CD4-positive, alpha-beta T cell treated with Interleukin-17A for 1 hour (primary cell): ENCODE data around the gene RTP5.
A peak's percentile ranks its signal among the peaks of the same experiment; 100 is the strongest.

Experiments
- DNase-seq: peaks from one replicate; pipeline ENCODE4 v3.0.0-alpha.2; 2020

The RTP5 gene

DNA sequence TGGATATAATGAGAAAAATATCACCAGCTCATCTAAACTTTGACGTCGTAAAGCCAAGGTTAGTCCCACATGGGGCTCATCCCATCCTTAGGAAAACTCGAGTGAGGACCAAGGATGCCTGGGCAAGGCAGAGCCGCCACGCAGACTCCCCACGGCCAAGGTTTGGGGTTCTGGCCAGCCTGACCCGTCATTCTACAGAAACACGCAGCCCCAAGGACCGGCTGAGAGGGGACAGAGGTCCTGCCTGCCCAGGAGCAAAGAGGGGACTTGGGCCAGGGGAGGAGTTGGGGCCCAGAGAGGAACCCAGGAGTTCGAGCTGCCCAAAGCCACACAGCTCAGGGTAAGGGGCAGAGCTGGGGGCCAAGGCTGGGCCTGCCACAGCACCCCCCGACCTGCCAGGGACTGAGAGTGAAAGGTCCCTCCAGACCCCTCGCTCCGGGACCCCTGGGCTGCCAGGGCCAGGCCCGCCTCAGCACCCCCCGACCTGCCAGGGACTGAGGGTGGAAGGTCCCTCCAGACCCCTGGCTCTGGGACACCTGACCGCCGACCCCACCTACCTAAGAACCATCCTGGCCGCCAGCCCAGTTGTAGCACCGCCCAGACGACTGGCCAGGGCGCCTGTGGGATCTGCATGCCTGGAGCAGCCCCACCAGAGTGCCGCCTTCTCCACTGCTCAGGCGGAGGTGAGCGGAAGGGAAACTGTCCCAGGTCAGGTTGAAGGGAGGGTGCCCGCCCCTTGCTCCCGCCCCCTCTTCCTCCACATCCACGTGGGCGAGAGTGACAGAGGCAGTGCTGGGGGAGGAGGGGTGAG, 11.1 kb upstream of the RTP5 start, which contains the start of gene PDCD1:
Gene PDCD1, minus strand, starts transcription at position 689 of the 811 bp plus-strand sequence. Its CDS starts 56 bp downstream, at position 633.
- peak; percentile 74 for DNase-seq

DNA sequence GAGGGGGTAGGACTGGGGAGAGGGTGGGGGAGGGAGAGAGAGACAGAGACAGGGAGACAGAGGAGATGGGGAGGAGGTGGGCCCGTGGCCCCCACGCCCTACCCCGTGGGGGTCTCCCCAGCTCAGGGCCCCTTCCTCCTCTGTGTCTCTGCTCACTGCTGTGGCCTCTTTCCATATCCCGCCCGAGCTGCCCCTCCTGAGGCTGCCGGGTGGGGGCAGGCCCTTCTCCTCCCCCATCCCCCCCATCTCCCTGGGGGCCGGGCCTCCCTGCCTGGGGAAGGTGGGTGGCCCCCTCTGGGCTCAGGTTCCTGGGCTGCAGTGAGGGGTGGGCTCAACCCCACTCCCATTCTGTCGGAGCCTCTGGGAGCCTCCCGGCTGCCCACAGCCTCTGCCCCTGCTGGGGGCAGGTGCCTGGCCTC, 10.5 kb upstream of the RTP5 start:
- no peak for DNase-seq

DNA sequence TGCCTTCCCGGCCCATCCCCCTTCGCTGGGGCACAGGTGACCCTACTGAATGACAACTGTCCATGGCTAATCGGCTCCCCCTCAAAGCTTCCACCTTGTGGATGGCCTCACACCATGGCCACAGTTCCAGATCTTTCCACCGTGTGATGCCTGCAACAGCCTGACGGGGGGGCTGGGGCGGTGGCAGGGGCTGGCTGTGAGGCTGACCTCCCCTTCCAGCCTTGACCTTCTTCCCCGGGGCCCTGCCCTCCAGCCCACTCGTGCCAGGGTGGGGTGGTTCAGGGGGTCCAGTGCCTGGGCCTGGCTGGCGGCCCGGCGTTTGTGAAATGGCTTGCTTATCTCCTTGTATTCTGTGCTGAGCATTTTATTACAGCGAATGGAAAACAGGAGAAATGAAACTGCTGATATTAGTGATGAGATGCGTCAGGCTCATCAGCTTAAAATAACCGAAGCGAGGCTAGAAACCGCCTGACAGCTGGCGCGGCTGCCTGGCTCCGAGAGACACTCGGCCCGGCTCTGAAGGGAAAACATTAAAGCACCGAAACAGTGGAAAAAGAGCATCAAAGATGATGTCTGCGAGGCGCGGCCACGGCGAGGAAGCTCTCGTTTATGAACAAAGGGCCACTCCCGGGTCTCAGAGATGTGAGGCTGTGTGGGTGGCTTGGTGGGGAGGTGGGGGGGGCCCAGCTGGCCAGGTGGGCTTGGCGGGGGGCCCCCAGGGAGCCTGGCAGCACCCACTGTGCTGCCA, 9.9 kb upstream of the RTP5 start:
- peak; percentile 39 for DNase-seq

DNA sequence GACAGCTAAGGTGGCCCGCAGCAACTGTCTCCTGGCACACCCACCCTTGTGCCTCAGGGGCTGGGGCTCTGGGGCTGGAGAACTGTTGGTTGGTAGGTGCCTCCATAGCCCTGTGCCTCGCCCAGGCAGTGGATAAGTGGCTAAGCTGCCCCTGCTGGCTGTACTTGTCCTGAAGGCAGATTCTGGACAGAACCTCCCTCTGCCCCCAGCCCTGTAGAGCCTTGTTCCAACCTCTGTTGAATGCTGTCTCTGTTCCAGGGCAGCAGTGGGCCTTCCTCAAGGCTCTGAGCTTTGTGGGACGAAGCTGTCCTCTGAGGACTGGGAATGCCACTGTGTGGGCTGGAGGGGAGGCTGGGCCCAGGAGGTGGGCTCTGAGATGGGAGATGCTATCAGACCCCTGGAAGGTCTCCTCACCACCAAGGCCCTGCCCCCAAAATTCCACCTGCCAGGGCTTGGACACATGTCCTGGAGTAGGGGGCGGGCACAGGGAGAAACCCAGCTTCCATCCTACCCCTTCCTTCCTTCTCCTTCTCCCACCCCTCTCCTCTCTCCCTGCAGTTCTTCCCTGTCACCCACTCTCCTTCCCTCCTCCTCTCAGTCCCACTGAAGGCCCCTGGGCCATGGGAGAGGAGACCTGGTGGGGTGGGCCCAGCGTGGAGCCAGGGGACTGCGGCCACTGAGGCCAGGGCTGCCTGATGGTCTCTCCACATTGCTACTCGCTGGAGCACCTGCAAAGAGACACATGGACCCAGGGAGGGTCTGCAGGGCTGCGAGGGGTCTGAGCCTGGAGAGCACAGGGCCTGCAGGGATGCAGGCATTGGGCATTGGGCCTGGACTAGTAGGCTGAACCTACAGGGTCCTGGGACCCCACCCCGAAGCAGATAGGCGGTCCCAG, 9.1 kb upstream of the RTP5 start:
- no peak for DNase-seq

DNA sequence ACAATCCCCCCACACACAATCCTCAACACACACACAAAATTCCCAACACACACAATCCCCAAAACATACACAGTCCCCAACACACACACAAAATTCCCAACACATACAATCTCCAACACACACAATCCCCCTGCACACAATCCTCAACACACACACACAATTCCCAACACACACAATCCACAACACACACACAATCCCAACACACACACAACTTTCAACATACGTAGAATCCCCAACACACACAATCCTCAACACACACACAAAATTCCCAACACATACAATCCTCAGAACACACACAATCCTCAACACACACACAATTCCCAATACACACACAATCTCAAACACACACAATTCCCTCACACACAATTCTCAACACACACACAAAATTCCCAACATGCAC, 8.3 kb upstream of the RTP5 start:
- no peak for DNase-seq

DNA sequence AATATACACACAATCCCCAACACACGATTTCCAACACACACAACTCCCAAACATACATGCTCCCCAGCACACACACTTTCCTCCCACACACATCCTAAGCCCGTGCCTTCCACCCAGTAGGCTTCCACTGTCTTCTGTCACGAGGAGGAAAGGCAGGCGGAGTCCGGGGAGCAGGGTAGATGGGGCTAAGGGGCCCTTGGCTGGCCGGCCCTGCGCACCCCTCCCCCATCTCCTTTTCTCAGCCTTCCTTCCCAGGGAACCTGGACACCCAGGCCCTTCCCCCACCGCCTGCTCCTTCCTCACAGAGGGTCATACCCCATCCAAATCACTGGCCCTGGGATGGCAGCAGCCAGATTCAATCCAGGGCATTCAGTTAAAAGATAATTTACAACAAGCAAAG, 7.4 kb upstream of the RTP5 start:
- no peak for DNase-seq

DNA sequence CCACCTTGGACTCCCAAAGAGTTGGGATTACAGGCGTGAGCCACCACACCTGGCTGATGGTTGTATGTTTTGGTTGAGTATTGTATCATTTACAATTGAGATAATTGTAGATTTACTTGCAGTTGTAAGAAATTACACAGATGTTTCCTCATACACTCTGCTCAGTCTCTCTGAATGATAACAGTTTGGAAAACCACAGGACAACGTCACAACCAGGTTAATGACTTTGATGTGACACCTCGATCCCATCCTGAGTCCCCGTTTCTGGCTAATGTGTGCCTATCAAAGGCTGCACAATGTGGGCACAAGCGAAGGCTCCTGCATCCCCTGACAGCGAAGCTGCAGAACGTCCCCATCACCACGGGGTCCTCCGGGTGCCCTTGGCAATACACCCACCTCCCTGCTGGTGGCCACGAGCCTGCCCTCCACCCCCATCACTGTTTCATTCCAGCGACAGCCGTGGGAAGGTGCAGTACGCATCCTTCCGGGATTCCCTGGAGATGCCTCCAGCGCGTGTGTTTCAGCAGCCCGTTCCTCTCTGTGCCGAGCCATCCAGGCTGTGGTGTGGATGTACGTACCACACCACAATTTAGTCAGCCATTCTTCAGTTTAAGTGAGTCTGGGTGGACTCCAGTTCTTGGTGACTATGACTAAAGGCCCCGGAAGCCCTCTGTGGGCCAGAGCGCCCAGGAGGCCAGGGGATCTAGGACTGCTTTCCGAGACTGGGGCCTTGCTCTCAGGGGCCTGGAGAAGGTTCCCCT, 6.6 kb upstream of the RTP5 start:
- DNase-seq: no peak

DNA sequence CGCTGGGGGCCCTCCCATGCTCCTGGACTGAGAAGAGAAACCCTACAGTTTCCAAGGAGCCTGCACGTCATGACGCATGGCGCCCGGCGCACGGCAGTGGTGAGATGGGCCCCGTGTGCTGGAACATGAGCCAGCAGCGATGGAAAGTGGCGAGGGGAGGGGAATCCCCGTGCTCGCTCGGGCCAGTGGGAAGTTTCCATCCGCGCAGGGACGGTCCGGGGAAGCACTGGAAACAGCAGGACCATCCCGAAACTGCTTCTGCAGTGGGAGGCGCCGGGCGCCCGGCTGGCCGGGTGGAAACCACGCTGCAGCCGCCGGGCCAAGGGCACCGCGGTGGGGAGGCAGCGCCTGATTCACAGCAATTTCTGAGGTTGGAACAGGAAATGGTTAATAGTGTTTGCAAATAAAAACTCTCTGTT, 6.0 kb upstream of the RTP5 start:
- peak; percentile 53 for DNase-seq

DNA sequence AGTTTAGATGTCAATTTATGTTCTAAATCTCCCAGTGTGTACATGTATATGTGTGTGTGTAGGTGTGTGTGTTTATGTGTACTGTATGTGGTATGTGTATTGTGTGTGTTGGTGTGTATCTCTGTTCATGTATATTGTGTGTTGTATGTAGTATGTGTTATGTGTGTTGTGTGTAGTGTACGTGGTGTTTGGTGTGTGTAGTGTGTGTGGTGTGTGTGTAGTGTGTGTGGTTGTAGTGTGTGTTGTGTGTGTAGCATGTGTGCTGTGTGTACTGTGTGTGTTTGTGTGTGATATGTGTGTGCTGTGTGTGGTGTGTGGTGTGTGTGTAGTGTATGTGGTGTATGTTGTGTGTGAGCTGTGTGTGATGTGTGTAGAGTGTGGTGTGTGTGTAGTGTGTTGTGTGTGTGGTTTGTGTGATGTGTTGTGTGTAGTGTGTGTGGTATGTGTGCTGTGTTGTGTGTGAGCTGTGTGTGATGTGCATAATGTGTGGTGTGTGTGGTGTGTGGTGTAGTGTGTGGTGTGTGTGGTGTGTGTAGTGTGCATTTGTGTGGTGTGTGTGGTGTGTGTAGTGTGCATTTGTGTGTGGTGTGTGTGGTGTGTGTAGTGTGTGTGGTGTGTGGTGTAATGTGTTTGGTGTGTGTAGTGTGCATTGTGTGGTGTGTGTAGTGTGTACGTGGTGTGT, 5.2 kb upstream of the RTP5 start:
- DNase-seq: no peak

DNA sequence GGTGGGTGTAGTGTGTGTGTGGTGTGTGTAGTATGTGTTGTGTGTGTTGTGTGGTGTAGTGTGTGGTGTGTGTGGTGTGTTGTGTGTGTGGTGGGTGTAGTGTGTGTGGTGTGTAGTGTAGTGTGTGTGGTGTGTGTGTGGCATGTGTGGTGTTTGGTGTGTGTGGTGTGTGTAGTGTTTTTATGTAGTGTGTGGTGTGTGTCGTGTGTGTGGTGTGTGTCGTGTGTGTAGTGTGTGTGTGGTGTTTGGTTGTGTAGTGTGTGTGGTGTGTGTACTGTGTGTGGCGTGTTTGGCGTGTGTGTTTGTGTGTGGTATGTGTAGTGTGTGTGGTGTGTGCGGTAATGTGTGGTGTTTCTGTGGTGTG, 4.7 kb upstream of the RTP5 start:
- no peak for DNase-seq

DNA sequence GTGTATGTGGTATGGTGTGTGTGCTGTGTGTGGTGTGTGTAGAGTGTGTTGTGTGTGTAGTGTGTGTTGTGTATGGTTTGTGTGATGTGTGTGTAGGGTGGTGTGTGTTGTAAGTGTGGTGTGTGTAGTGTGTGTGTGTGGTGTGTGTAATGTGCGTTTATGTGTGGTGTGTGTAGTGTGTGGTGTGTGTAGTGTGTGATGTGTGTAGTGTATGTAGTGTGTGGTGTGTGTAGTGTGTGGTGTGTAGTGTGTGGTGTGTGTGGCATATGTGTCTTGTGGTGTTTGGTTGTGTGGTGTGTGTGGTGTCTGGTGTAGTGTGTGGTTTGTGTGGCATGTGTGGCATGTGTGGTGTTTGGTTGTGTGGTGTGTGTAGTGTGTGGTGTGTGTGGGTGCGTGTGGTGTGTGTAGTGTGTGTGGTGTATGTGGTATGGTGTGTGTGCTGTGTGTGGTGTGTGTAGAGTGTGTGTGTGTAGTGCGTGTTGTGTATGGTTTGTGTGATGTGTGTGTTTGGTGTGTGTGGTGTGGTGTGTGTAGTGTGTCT, 4.0 kb upstream of the RTP5 start:
- peak; percentile 42 for DNase-seq

DNA sequence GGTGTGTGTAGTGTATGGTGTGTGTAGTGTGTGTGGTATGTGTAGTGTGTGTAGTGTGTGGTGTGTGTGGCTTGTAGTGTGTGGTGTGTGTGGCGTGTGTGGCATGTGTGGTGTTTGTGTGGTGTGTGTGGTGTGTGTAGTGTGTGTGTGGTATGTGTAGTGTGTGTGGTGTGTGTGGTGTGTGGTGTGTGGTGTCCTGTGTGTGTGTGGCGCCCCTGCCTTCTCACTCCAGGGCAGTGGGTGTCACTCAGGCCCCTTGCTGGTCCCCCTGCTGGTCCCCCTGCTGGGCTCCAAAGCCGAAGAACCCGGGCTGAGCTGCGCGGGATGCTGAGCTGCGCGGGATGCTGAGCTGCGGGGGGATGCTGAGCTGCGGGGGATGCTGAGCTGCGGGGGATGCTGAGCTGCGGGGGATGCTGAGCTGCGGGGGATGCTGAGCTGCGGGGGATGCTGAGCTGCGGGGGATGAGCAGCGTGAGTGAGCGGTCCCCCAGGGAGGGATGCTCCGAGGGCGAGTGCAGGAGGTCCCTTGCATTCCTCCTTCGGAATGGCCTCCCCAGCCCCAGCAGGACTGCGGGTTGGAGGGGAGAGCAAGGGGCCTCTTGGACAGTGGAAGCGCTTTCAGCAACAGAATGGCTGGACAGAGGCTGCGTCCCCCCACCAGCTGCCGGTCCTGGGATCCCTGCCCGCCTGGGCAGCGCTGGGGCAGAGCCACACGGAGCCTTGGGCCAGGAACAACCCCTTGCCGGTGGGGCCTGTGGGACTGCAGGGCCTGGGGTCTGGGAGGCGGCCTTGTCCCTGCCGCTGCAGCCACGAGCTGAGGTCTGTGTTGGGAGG, 3.4 kb upstream of the RTP5 start:
- no peak for DNase-seq

DNA sequence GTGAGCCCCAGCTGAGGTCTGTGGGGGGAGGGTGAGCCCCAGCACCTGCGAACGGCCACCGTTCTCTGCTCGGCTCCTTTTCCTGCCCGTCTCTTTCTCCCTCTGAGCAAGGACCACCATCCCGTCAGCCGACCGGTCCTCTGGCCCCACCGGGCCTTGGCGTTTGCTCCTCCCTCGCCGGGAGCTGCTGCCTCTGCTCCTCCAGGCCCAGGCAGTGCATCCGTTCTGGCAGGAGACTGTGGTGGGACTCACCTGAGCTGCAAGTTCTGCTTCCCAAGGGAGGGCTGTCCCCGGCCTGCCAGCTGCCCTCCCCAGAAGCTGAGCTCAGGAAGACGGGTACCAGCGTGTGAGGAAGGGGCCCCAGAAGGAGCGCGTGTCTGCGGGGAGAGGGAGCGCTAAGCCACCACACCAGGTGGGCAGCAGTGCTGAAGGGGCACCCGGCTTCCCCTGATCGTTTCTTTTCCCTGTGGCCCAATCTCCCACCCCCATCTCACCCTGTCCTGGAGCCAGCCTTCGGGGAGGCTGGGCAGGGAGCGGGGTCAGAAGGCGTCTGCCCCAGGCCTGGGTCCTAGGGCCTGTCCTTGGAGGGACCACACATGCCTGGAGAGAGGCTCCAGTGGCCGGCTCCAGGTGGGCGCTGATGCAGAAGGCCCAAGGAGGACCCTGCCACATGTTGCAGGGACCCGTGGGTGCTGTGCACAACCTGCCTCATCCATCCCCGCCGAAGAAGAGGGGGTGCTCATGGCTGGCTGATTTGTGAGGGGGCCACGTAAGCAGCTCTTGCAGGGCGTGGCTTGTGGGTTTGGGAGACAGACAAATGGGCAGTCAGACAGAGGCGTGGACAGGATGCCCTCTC, 2.5 kb upstream of the RTP5 start:
- no peak for DNase-seq

DNA sequence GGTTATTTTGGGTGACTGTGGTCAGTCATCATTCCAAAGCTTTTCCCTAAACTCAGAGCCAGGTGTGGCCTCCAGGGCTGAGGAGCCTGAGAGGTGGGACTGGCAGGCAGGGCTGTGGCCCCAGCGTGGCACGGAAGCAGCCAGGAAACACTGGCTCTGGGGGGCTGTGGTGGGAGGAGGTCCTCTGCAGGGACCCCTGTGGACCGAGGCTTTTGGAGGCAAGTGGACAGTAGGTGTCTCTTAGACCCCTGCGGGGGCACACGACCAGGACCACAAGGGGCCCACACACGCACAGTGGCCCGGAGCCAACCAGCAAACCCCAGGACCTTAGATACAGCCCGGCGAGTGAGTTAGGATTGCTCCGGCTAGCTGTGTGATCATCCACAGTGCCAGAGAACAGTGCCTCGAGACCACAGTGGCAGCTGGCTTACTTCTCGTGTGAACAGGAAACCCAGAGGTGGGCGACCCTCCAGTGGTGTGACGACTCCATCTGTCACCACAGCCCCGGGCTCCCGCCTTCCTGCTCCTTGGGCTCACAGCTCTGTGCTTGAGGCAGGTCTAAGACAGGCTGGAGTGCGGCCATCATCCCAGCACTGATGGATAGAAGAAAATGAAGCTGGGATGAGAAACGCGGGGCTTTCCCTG, 1.6 kb upstream of the RTP5 start:
- peak; percentile 69 for DNase-seq

DNA sequence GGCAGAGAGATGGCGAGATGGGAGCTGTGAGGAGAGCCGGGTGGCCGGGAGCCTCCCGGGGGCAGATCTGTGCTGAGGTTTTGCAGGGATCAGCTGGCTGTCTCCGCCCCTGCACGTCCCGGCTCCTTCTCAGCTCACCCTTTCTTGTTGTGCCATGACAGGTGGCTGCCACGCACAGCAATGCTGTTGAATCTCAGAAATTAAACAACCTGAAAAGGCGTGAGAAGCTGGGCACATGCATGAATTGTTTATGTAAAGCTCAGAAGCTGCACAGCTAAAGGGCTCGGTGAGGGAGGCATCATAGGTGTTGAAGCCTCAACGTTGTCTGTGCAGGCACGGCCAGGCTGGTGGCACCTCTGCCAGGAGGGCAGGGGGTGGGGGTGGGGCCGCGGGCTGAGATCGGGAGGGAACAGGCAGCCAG, 858 bp upstream of the RTP5 start:
- peak; percentile 50 for DNase-seq

DNA sequence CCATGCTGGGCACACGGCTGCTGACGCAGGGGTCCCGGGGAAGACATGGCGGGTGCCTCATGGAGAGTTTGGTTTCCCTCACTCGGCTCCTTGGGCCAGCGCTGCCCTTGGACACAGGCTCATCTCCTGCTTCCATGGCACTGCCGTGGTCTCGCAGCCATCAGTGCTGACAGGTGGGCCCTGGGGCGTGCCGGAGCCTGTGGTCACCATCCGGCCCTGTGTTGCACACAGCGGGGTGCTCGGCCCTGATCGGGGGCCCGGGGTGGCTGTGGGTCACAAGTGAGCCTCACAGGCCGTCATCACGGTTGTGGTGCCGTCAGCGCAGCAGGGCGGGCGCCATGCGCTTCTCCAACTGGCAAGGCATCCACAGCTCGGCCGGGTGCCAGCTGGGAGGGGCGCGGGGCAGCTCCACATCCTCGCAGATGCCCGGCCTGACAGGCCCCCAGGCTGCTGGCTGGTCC, 582 bp downstream of the RTP5 start:
- DNase-seq: no peak

DNA sequence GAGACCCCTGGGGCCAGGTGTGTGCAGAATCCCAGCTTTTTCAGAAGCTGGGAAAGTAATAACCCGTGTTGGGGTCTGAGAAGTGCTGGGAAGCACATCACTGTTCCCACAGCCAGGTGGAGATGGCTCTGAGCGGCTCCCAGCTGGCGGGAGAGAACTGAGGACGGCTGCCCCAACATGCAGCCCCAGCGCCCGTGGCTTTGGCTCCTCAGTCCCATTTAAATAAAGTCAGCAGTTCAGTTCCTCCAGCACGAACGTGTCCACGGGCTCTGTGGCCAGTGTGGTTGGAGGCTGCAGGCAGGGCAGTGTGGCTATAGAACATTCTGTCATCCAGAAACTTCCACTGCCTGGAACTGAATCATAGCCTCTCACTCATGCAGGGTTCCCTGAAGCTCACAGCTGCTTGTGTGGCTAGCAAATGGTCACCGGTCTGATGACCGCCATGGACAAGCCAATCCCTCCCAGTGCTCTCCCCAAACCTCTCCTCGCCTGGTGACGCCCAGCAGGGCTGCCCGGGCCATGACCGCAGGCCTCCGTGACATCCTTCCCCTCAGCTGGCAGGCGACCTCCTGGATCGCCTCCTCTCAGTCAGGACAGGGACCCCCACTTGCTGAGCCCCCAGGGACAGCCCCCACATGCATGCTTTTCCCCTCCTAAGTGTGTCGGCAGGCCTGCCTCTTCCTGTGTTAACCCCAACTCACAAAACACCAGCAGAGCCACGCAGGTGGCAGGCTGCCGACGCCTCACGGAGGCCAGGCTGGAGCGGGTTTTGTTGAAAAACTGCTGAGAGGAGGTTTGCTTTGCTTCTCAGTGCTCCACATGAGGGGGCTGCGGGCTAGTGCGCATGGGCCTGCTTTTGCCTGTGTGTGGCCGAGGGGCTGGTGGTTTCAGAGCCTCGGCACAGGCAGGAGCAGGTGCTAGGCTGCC, 1.3 kb downstream of the RTP5 start:
- peak; percentile 63 for DNase-seq
